K562 (cell line): Measurements from ENCODE around the gene ATXN1. TPM values are rescaled to one million over a fixed set of nuclear protein-coding genes. Genes with fewer than 3 reads are reported as not detected.

Experiments used
- ATAC-seq: fragments of 200-7000 bp; cut with Tn5 transposase; 3 replicates; pipeline ENCODE4 v1.9.1; 2020; ENCODE audit warnings: moderate library complexity
- BruUV-seq: library from RNA; stranded (reverse); fragments of 400-500 nt; replicated peaks from 2 replicates; lab custom pipeline; 2021; lab: Mats Ljungman, UMichigan
- CTCF ChIA-PET: fragments of 300-600 bp; formaldehyde crosslinking; extraction: SDS; loops from one replicate; lab custom pipeline; 2021; ENCODE audit warnings: low intra/inter-chr PET ratio; lab: Yijun Ruan, JAX
- POLR2A ChIA-PET: fragments of 300-600, 350-650 bp; sonication (Branson Sonifier 250); formaldehyde crosslinking; extraction: SDS; loops from one replicate; lab custom pipeline; 2021; ENCODE audit warnings: antibody characterized with exemption, inconsistent platforms; lab: Yijun Ruan, JAX
- DNase-seq, 4 experiments: peaks; one replicate each; pipeline versions ENCODE4 v3.0.0 to v3.0.0-alpha.2; 2011 to 2018; ENCODE audit warnings: low spot score in 3 of 4, mixed read lengths in 3 of 4; ENCODE audit errors: extremely low read depth in 1 of 4
- FAIRE-seq: peaks from 2 replicates; lab custom pipeline; 2011; peaks lifted over from hg19 to GRCh38; lab: Jason Lieb, UNC
- H2AFZ ChIP-seq: 2 replicates; pipeline ENCODE4 v1.6.0; 2011; ENCODE audit warnings: low read depth, low read length, control low read depth, inconsistent platforms
- H3K27ac ChIP-seq: fragments of 200-600 bp; 3 replicates; pipeline ENCODE4 v1.8.0; 2011; ENCODE audit warnings: low read depth, mild to moderate bottlenecking, control low read depth, inconsistent platforms, low read length, moderate library complexity, mixed read lengths; ENCODE audit errors: extremely low read depth
- H3K27me3 ChIP-seq, 2 experiments: fragments of 300-600 bp in 1 of 2; 2 replicates in 1 of 2; 3 replicates in 1 of 2; pipeline versions ENCODE4 v1.6.0 to v1.8.0; 2011; ENCODE audit warnings: inconsistent platforms in 2 of 2, low read length in 2 of 2, mild to moderate bottlenecking in 1 of 2, mixed read lengths in 1 of 2, moderate library complexity in 1 of 2; ENCODE audit not compliant: control insufficient read depth in 2 of 2, insufficient read depth in 2 of 2
- H3K36me3 ChIP-seq: fragments of 300-600 bp; 3 replicates; pipeline ENCODE4 v1.8.0; 2011; ENCODE audit warnings: mild to moderate bottlenecking, low read length, inconsistent platforms; ENCODE audit not compliant: control insufficient read depth, insufficient read depth
- H3K4me1 ChIP-seq, 2 experiments: fragments of 200-600 bp in 1 of 2; replicated peaks in 1 of 2; 2 replicates in 1 of 2; 3 replicates in 1 of 2; pipeline versions ENCODE4 v1.5.1 to v1.8.0; 2011; ENCODE audit warnings: inconsistent platforms in 2 of 2, low read length in 2 of 2, mild to moderate bottlenecking in 1 of 2, mixed read lengths in 1 of 2, moderate library complexity in 1 of 2; ENCODE audit not compliant: control insufficient read depth in 2 of 2, insufficient read depth in 2 of 2
- H3K4me2 ChIP-seq: 2 replicates; pipeline ENCODE4 v1.6.1; 2011; ENCODE audit warnings: low read length, control low read depth, inconsistent platforms, mixed read lengths; ENCODE audit not compliant: insufficient read depth
- H3K4me3 ChIP-seq: fragments of 200-600 bp; sonication (generic), shearing (Covaris generic); 2 replicates; pipeline ENCODE4 v1.5.1; 2016; ENCODE audit warnings: control low read depth, inconsistent platforms
- H3K79me2 ChIP-seq: fragments of 200-600 bp; 3 replicates; pipeline ENCODE4 v1.8.0; 2011; ENCODE audit warnings: low read length, inconsistent platforms; ENCODE audit not compliant: control insufficient read depth, insufficient read depth
- H3K9ac ChIP-seq, 2 experiments: 2 replicates each; pipeline versions ENCODE4 v1.6.0 to v1.6.1; 2011; ENCODE audit warnings: low read depth in 2 of 2, low read length in 2 of 2, control low read depth in 1 of 2, inconsistent platforms in 1 of 2, mild to moderate bottlenecking in 1 of 2, mixed read lengths in 1 of 2; ENCODE audit not compliant: insufficient read depth in 1 of 2
- H3K9me1 ChIP-seq: one replicate; pipeline ENCODE4 v1.6.0; 2011; ENCODE audit warnings: inconsistent platforms, mild to moderate bottlenecking, low read length, moderate library complexity; ENCODE audit not compliant: control insufficient read depth, insufficient read depth
- H3K9me3 ChIP-seq: replicated peaks from 2 replicates; pipeline ENCODE4 v1.5.1; 2011; ENCODE audit warnings: low read depth, low read length, inconsistent platforms; ENCODE audit not compliant: control insufficient read depth, insufficient read depth
- H4K20me1 ChIP-seq: replicated peaks from 2 replicates; pipeline ENCODE4 v1.6.1; 2011; ENCODE audit warnings: low read length, inconsistent platforms, mixed read lengths; ENCODE audit not compliant: control insufficient read depth, insufficient read depth
- ARNT ChIP-seq, 2 experiments: fragments of 450-650 bp; IDR thresholded peaks; 2 replicates each; pipeline ENCODE4 v1.6.1; 2016; ENCODE audit warnings: mild to moderate bottlenecking in 1 of 2
- CREB1 ChIP-seq, 2 experiments: sonication (generic) in 1 of 2; formaldehyde crosslinking in 1 of 2; IDR thresholded peaks; 2 replicates each; pipeline versions ENCODE4 v1.6.1 to v1.8.0; 2012 to 2022; ENCODE audit warnings: inconsistent platforms in 1 of 2, mild to moderate bottlenecking in 1 of 2, missing genetic modification reagents in 1 of 2, moderate library complexity in 1 of 2
- CTCF ChIP-seq, 3 experiments: IDR thresholded peaks in 2 of 3; conservative IDR thresholded peaks in 1 of 3; 2 replicates each; pipeline ENCODE4 v1.5.1; 2011 to 2012; ENCODE audit warnings: low read length in 3 of 3, mild to moderate bottlenecking in 3 of 3, control low read depth in 2 of 3, improper control_type of control experiment in 1 of 3, inconsistent platforms in 1 of 3, low read depth in 1 of 3, mixed read lengths in 1 of 3, moderate library complexity in 1 of 3; ENCODE audit not compliant: insufficient read depth in 2 of 3
- DPF2 ChIP-seq: fragments of 450-650 bp; IDR thresholded peaks from 2 replicates; pipeline ENCODE4 v1.6.1; 2016
- FOSL1 ChIP-seq: fragments of 200-800 bp; sonication (Bioruptor generic); conservative IDR thresholded peaks from 2 replicates; pipeline ENCODE4 v1.6.1; 2016; ENCODE audit warnings: missing genetic modification characterization, missing compliant biosample characterization
- JUND ChIP-seq, 2 experiments: IDR thresholded peaks; 2 replicates in 1 of 2; 3 replicates in 1 of 2; pipeline ENCODE4 v1.6.1; 2011; ENCODE audit warnings: borderline replicate concordance in 2 of 2, low read depth in 2 of 2, low read length in 2 of 2, improper control_type of control experiment in 1 of 2, missing biosample characterization in 1 of 2, missing genetic modification characterization in 1 of 2, missing genetic modification reagents in 1 of 2
- MAFF ChIP-seq: IDR thresholded peaks from 2 replicates; pipeline ENCODE4 v1.6.1; 2012; ENCODE audit warnings: low read length, improper control_type of control experiment
- RCOR1 ChIP-seq, 2 experiments: IDR thresholded peaks; 2 replicates each; pipeline ENCODE4 v1.6.1; 2012; ENCODE audit warnings: low read depth in 2 of 2, low read length in 2 of 2, borderline replicate concordance in 1 of 2, improper control_type of control experiment in 1 of 2
- SMAD4 ChIP-seq: fragments of 250-450 bp; sonication (Bioruptor Pico); conservative IDR thresholded peaks from 2 replicates; pipeline ENCODE4 v1.8.0; 2021; ENCODE audit warnings: inconsistent platforms, mild to moderate bottlenecking, moderate library complexity
- TCF7L2 ChIP-seq: fragments of 150-350 bp; IDR thresholded peaks from 2 replicates; pipeline ENCODE4 v1.6.1; 2016; ENCODE audit warnings: low read depth, mild to moderate bottlenecking, low read length, moderate library complexity
- TFAP4 ChIP-seq: sonication (generic); formaldehyde crosslinking; IDR thresholded peaks from 2 replicates; pipeline ENCODE4 v1.8.0; 2022; ENCODE audit warnings: missing genetic modification reagents, mild to moderate bottlenecking, moderate library complexity, borderline replicate concordance
- XRCC5 ChIP-seq: fragments of 200-400 bp; formaldehyde crosslinking; IDR thresholded peaks from 2 replicates; pipeline ENCODE4 v1.6.1; 2017; ENCODE audit warnings: low read depth, mild to moderate bottlenecking, low read length
- YY1 ChIP-seq, 3 experiments: IDR thresholded peaks; 2 replicates each; pipeline ENCODE4 v1.6.1; 2011; ENCODE audit warnings: low read length in 2 of 3, mild to moderate bottlenecking in 2 of 3, moderate library complexity in 2 of 3, borderline replicate concordance in 1 of 3, control low read depth in 1 of 3, low read depth in 1 of 3; ENCODE audit not compliant: insufficient read depth in 3 of 3, insufficient replicate concordance in 2 of 3, control insufficient read depth in 1 of 3, insufficient read length in 1 of 3; ENCODE audit errors: extremely low read depth in 1 of 3
- ZBTB7A ChIP-seq: IDR thresholded peaks from 2 replicates; pipeline ENCODE4 v1.6.1; 2011; ENCODE audit warnings: low read depth, mild to moderate bottlenecking, low read length, moderate library complexity, borderline replicate concordance; ENCODE audit not compliant: control insufficient read depth
- ZNF384 ChIP-seq: IDR thresholded peaks from 2 replicates; pipeline ENCODE4 v1.6.1; 2012; ENCODE audit warnings: low read depth, low read length, improper control_type of control experiment
- ZNF561 ChIP-seq: fragments of 450-650 bp; formaldehyde crosslinking; conservative IDR thresholded peaks from 2 replicates; pipeline ENCODE4 v1.4.0; 2020; ENCODE audit warnings: mild to moderate bottlenecking, moderate library complexity
- whole genome bisulfite sequencing: fragments of 100-300 bp; shearing (Covaris generic); methylation state at CpG from one replicate; pipeline ENCODE4 v1.1.6; 2016; ENCODE audit warnings: low coverage, mixed read lengths; ENCODE audit not compliant: insufficient coverage; ENCODE audit errors: missing lambda C conversion rate; 5-methylcytosine and 5-hydroxymethylcytosine counted together
- in situ Hi-C: fragments of 300-500 bp; cut with MboI; formaldehyde crosslinking; loops from 4 replicates; pipeline ENCODE4 v1.15.0; 2018; ENCODE audit warnings: inconsistent platforms, mixed read lengths
- intact Hi-C: fragments of 100-400 bp; cut with micrococcal nuclease; formaldehyde crosslinking; loops from 2 replicates; pipeline ENCODE4 v1.14.2; 2022
- polyA plus RNA-seq, 8 experiments: library from polyadenylated mRNA; depleted of rRNA in 4 of 8; stranded (reverse) in 5 of 8; unstranded in 3 of 8; fragments of >200 nt; fragmentation: Nextera tagmentation in 2 of 8; fragmentation: Illumina TruSeq in 1 of 8; extraction: Ambion mirVana in 2 of 8; extraction: Trizol in 1 of 8; gene quantifications; 2 replicates each; pipeline versions ENCODE4 v1.2.1 to v1.2.3, GENCODE V29; 2011 to 2014; ENCODE audit warnings: inconsistent platforms in 1 of 8, missing spikeins in 1 of 8
- total RNA-seq, 7 experiments: library from RNA; depleted of rRNA in 6 of 7; stranded (reverse); fragments of >200 nt in 6 of 7; fragmentation: Illumina TruSeq in 2 of 7; extraction: Trizol in 2 of 7; gene quantifications; 2 replicates each; pipeline versions ENCODE4 v1.2.1 to v1.2.3, GENCODE V29; 2011 to 2021; ENCODE audit warnings: low replicate concordance in 1 of 7

ATXN1 gene
- total and polyA plus RNA-seq, 9 of the 15 experiments (the other 6 are each of a cell fraction or from before 2014, with no cell fraction given), result under 0.01 to 1.2 (median 0.58) TPM

GRCh38 chr6:16316741-16317251 is 444.5 kb downstream of the ATXN1 start:
- Histone ChIP-seq H3K4me2 (peak overlapping the region; percentile 40; the same call in 1 of the 2 replicates), H3K9ac (no peak overlapping the region), H3K27me3 (no peaks in the 10 kb centered on the region; a peak in 1 of 5 replicates), H3K36me3 (no peaks in the 10 kb centered on the region), H4K20me1 (no peaks in the 10 kb centered on the region), H3K9me1 (no peaks in the 10 kb centered on the region), H3K79me2 (no peaks in the 10 kb centered on the region), H3K27ac (no peak overlapping the region), H3K4me3 (no peak overlapping the region), H3K9me3 (no peaks in the 10 kb centered on the region), H2AFZ (peak overlapping the region; percentile 53; the same call in 1 of the 2 replicates), H3K4me1 (peaks cover 18 to 34% of the 10 kb centered on the region in 2 experiments; a peak in 4 of 5 replicates)
- ATAC-seq (peak; percentile 84), FAIRE-seq (peak; percentile 81), DNase-seq (peak; percentile 83 to 91 (median 88))
- ChIA-PET CTCF (interaction anchor here (0.6 kb wide), 1 partner anchor 1501 kb away, joined by 3 read pairs; no protein-coding TSS in a partner anchor), POLR2A (interaction anchor here (0.7 kb wide), 1 partner anchor 93 kb away, joined by 4 read pairs; no protein-coding TSS in a partner anchor)
- intact Hi-C loops (loop anchor here (2.0 kb wide), 1 partner anchor 14 kb away; no protein-coding TSS in a partner anchor), in situ Hi-C loops (no loop called here)
- no TSS peak for BruUV-seq
- WGBS, result 32% methylated on average over 7 of the region's 7 CpGs
- TF ChIP-seq JUND (IDR thresholded peaks at IDR 0.05; ENCODE audit: borderline replicate concordance, low read depth, low read length), result peak; percentile 10; the same call in 1 of the 2 replicates
- TF ChIP-seq JUND (tag; IDR thresholded peaks at IDR 0.05; ENCODE audit: borderline replicate concordance, low read depth, low read length), result no peak
- TF ChIP-seq DPF2, result peak; percentile 26; the same call in 1 of the 2 replicates
- 0 out of 2 replicates have a peak, but pooled peaks have one; percentile 20 for TF ChIP-seq FOSL1 (tag)
- TF ChIP-seq TFAP4 (CRISPR knock-in tag), result 0 out of 2 replicates have a peak, but pooled peaks have one; percentile 16
- 0 out of 2 replicates have a peak, but pooled peaks have one; percentile 4 for TF ChIP-seq CREB1 (IDR thresholded peaks at IDR 0.05)
- TF ChIP-seq CREB1 (CRISPR knock-in tag; IDR thresholded peaks at IDR 0.05), result no peak
- peak; percentile 79; the same call in 1 of the 2 replicates for TF ChIP-seq XRCC5
- TF ChIP-seq TCF7L2, result no peak
- TF ChIP-seq MAFF, result no peak
- peak; percentile 72; the same call in 1 of the 2 replicates for TF ChIP-seq ZBTB7A
- peak in 1 of 3 experiments; percentile 19 for TF ChIP-seq YY1 (IDR thresholded peaks at IDR 0.05; ENCODE audit: borderline replicate concordance in 1 of 3, control insufficient read depth in 1 of 3, extremely low read depth in 1 of 3, insufficient read depth in 3 of 3, insufficient read length in 1 of 3, insufficient replicate concordance in 2 of 3, low read depth in 1 of 3, low read length in 2 of 3)
- TF ChIP-seq ZNF561 (CRISPR knock-in tag), result no peak
- TF ChIP-seq CTCF (IDR thresholded peaks at IDR 0.05 in 2 of 3, conservative IDR thresholded peaks at IDR 0.05 in 1 of 3; ENCODE audit: insufficient read depth in 2 of 3, low read depth in 1 of 3, low read length in 3 of 3), result peak; percentile 77 to 92 (median 89)
- TF ChIP-seq RCOR1 (IDR thresholded peaks at IDR 0.05; ENCODE audit: borderline replicate concordance in 1 of 2, low read depth in 2 of 2, low read length in 2 of 2), result peak in 1 of 2 experiments; percentile 9; a peak in 1 of 4 replicates
- peak; percentile 100 for TF ChIP-seq ZNF384
- 0 out of 4 replicates have a peak, but pooled peaks of 1 of the 2 experiments have one; percentile 24 for TF ChIP-seq ARNT (IDR thresholded peaks at IDR 0.05)
- TF ChIP-seq SMAD4 (CRISPR knock-in tag), result 0 out of 2 replicates have a peak, but pooled peaks have one; percentile 25
